Measurements from ENCODE around the gene MYO9B. TPM values are rescaled to one million over a fixed set of nuclear protein-coding genes. Genes with fewer than 3 reads are reported as not detected.
"Not testable (repeated sequence)": the region's sequence is repeated elsewhere in the genome, so short reads cannot be mapped to it uniquely, and the experiment has no call there.

The MYO9B gene
- polyA plus RNA-seq, 3 donors = 54.4 to 64.1 (median 56.9) TPM

GRCh38 chr19:17144771-17145170 lies 69.2 kb downstream of the MYO9B start:
- not testable (repeated sequence) for DNase-seq

- DNase-seq = no peak
Measured at GRCh38 chr19:17145546-17146497, 70.2 kb downstream of the MYO9B start.

- no peak for DNase-seq
Measured at GRCh38 chr19:17148130-17148529, 72.6 kb downstream of the MYO9B start.

GRCh38 chr19:17149393-17150135 lies 74.0 kb downstream of the MYO9B start:
- no peak for DNase-seq

- DNase-seq = no peak
Measured at GRCh38 chr19:17153996-17154395, 78.4 kb downstream of the MYO9B start.

- no peak for DNase-seq
Measured at GRCh38 chr19:17155251-17155650, 79.7 kb downstream of the MYO9B start.

GRCh38 chr19:17156296-17156946 lies 80.8 kb downstream of the MYO9B start:
- DNase-seq = no peak

- no peak for DNase-seq
Measured at GRCh38 chr19:17156947-17157302, 81.3 kb downstream of the MYO9B start.

GRCh38 chr19:17158584-17158983 lies 83.0 kb downstream of the MYO9B start:
- DNase-seq = no peak

GRCh38 chr19:17159466-17160393 lies 84.2 kb downstream of the MYO9B start:
- no peak for DNase-seq

GRCh38 chr19:17160908-17161307 lies 85.3 kb downstream of the MYO9B start:
- DNase-seq = no peak

GRCh38 chr19:17162131-17162530 lies 86.6 kb downstream of the MYO9B start:
- DNase-seq = not testable (repeated sequence)

- no peak for DNase-seq
Measured at GRCh38 chr19:17162580-17162979, 87.0 kb downstream of the MYO9B start.

- no peak for DNase-seq
Measured at GRCh38 chr19:17163652-17164051, 88.1 kb downstream of the MYO9B start.

GRCh38 chr19:17164639-17165038 lies 89.1 kb downstream of the MYO9B start:
- DNase-seq = no peak

GRCh38 chr19:17165715-17166114 lies 90.1 kb downstream of the MYO9B start:
- no peak for DNase-seq

- no peak for DNase-seq
Measured at GRCh38 chr19:17170538-17171297, 95.1 kb downstream of the MYO9B start.

- DNase-seq = no peak
Measured at GRCh38 chr19:17171874-17172273, 96.3 kb downstream of the MYO9B start.

- DNase-seq = no peak
Measured at GRCh38 chr19:17172624-17173345, 97.2 kb downstream of the MYO9B start.

- DNase-seq = no peak
Measured at GRCh38 chr19:17178291-17178690, 102.7 kb downstream of the MYO9B start.

Measured in renal pelvis (tissue), 4 donors.